Endothelial cell of umbilical vein (primary cell): ENCODE data around the gene DUSP15.

ENCODE experiments used
- EZH2 ChIP-seq: IDR thresholded peaks from 2 replicates; pipeline ENCODE4 v1.6.1; 2012; ENCODE audit warnings: borderline replicate concordance, low read depth, mild to moderate bottlenecking, moderate library complexity, low read length, inconsistent platforms; ENCODE audit not compliant: severe bottlenecking
- POLR2A ChIP-seq: IDR thresholded peaks from 2 replicates; pipeline ENCODE4 v1.6.1; 2012; ENCODE audit warnings: low read depth, mild to moderate bottlenecking, control low read depth, low read length
- TF ChIP-seq, protein P1 (sequence below), 2 donors: IDR thresholded peaks; 1 replicate in 1 of 2; 2 replicates in 1 of 2; pipeline ENCODE4 v1.5.1; 2011; ENCODE audit warnings: low read length in 2 of 2, mild to moderate bottlenecking in 2 of 2, moderate library complexity in 2 of 2, control low read depth in 1 of 2, inconsistent platforms in 1 of 2, low read depth in 1 of 2; ENCODE audit not compliant: insufficient read depth in 1 of 2; ENCODE audit errors: extremely low read depth in 1 of 2

DNA sequence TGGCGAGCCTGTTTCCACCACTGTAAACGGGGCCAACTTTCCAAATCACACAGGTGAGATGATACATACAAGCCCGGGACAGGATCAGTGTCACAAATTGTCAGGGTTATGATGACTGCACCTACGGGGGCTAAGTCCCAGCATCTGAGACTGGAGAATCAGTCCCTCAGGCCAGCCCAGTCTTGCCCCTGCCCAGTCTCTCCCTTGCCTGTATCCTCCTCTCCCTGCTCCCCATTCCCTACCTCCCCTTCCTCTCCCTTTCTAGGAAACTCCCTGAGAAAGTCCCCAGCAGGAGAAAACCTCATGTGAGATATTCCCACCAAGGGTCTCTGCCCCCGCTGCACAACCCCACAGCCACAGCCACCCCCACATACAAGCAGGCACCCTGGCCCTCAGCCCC is 26.4 kb downstream of the DUSP15 start:
- TF ChIP-seq POLR2A (no peak), EZH2 (no peak)
- TF ChIP-seq, protein P1, sequence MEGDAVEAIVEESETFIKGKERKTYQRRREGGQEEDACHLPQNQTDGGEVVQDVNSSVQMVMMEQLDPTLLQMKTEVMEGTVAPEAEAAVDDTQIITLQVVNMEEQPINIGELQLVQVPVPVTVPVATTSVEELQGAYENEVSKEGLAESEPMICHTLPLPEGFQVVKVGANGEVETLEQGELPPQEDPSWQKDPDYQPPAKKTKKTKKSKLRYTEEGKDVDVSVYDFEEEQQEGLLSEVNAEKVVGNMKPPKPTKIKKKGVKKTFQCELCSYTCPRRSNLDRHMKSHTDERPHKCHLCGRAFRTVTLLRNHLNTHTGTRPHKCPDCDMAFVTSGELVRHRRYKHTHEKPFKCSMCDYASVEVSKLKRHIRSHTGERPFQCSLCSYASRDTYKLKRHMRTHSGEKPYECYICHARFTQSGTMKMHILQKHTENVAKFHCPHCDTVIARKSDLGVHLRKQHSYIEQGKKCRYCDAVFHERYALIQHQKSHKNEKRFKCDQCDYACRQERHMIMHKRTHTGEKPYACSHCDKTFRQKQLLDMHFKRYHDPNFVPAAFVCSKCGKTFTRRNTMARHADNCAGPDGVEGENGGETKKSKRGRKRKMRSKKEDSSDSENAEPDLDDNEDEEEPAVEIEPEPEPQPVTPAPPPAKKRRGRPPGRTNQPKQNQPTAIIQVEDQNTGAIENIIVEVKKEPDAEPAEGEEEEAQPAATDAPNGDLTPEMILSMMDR (IDR thresholded peaks at IDR 0.05; ENCODE audit: extremely low read depth in 1 of 2, insufficient read depth in 1 of 2, low read depth in 1 of 2, low read length in 2 of 2) = no peak
